Fibroblast of mammary gland (primary cell): Measurements from ENCODE around the gene BCAP29.

Experiments used
- DNase-seq: peaks from one replicate; pipeline ENCODE4 v3.0.0-alpha.2; 2010; ENCODE audit warnings: low read depth
- H3K4me3 ChIP-seq: 2 replicates; pipeline ENCODE4 v1.5.1; 2011; ENCODE audit warnings: low read depth, mild to moderate bottlenecking, low read length, moderate library complexity; ENCODE audit not compliant: control insufficient read depth
- CTCF ChIP-seq: conservative IDR thresholded peaks from 2 replicates; pipeline ENCODE4 v1.5.1; 2011; ENCODE audit warnings: low read depth, low read length, inconsistent platforms; ENCODE audit not compliant: control insufficient read depth, insufficient read depth

The BCAP29 gene

GRCh38 chr7:107661081-107661864 lies 81.2 kb downstream of the BCAP29 start:
- H3K4me3 ChIP-seq, result peak overlapping the region; percentile 42
- TF ChIP-seq CTCF, result no peak
- DNase-seq, result peak; percentile 41

- no peak for TF ChIP-seq CTCF
- H3K4me3 ChIP-seq, result peak overlapping the region; percentile 42
- no peak for DNase-seq
Observed at GRCh38 chr7:107661865-107662379, 81.9 kb downstream of the BCAP29 start.

GRCh38 chr7:107663196-107663595 lies 83.2 kb downstream of the BCAP29 start:
- TF ChIP-seq CTCF, result no peak
- DNase-seq, result no peak

GRCh38 chr7:107666790-107667189 lies 86.7 kb downstream of the BCAP29 start:
- TF ChIP-seq CTCF, result no peak
- DNase-seq, result no peak
- H3K4me3 ChIP-seq, result no peak overlapping the region

More at GRCh38 chr7:107663196-107663595, 83.2 kb downstream of the BCAP29 start:
- H3K4me3 ChIP-seq, result no peak overlapping the region

GRCh38 chr7:107667341-107667740 lies 87.3 kb downstream of the BCAP29 start:
- DNase-seq, result no peak
- no peak for TF ChIP-seq CTCF
- H3K4me3 ChIP-seq, result no peak overlapping the region

- DNase-seq, result no peak
- TF ChIP-seq CTCF, result no peak
- no peak overlapping the region for H3K4me3 ChIP-seq
Observed at GRCh38 chr7:107668296-107668695, 88.2 kb downstream of the BCAP29 start.
